ENCODE results near the gene CD34.

GRCh38 chr1:207888652-207889051 is 22.3 kb downstream of the CD34 start:
- TF ChIP-seq CTCF (IDR thresholded peaks at IDR 0.05; ENCODE audit: poor library complexity, severe bottlenecking), result no peak
- TF ChIP-seq REST (IDR thresholded peaks at IDR 0.05; ENCODE audit: borderline replicate concordance), result no peak
- TF ChIP-seq POLR2AphosphoS5 (IDR thresholded peaks at IDR 0.05), result no peak
- TF ChIP-seq EZH2 (IDR thresholded peaks at IDR 0.05; ENCODE audit: borderline replicate concordance, insufficient read depth, low read length, poor library complexity, severe bottlenecking), result no peak
- no peak for TF ChIP-seq RAD21 (conservative IDR thresholded peaks at IDR 0.05)
- no peak for TF ChIP-seq SMC3 (conservative IDR thresholded peaks at IDR 0.05; ENCODE audit: poor library complexity)
- no peak for TF ChIP-seq EP300 (conservative IDR thresholded peaks at IDR 0.05; ENCODE audit: poor library complexity, severe bottlenecking)

Measured in neural cell (in vitro differentiated cells).